ENCODE results near the gene RALGPS2.

RALGPS2 gene

DNA sequence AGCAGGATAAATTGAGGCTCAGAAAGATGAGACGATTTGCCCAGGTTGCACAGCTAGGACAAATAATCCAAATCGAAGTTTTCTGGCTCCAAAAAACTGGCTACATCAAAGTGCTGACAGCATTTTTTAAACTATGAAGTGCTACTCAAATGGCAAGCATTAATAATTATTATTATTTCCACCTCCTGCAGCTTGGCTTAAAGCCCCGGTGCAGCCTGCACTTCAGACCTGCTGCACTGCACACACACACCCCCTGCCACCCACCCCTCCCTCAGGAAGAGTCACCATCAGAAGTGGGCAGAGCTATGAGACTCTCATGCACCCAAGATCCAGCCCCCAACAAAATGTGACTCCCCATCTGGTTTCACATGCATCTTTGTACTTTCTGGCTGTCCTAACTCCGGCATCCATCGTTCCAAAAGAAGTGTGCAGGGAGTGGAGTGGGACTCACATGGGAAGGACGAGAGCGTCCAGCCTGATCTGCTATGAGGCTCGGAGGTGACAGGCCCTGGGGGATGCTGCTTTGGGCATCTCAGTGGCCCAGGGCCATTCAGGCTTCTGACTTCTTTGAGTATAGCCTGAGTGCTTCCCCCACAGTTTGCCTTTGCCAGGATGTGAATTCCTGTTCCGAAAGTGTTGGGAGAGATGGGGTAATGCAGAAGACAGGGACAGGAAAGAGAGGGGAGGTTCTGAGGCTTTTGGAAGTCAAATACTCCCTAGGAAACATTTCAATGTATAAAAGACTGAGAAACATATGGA, 235.6 kb downstream of the RALGPS2 start:
- Histone ChIP-seq H3K4me2 (ENCODE audit: low read length) (no peak overlapping the region), H4K91ac (ENCODE audit: low read depth, low read length) (no peak overlapping the region), H2BK5ac (ENCODE audit: low read depth, low read length, poor library complexity) (no peak overlapping the region), H4K8ac (ENCODE audit: low read depth, low read length) (no peak overlapping the region), H3K4ac (ENCODE audit: low read depth, low read length) (no peak overlapping the region), H3K18ac (ENCODE audit: low read length) (no peak overlapping the region), H3K14ac (ENCODE audit: low read length) (no peak overlapping the region), H3K9me3 (ENCODE audit: insufficient read depth, low read depth, low read length) (peaks cover 7% of the 10 kb centered on the region), H3K27ac (ENCODE audit: low read depth, low read length) (no peak overlapping the region), H3K23ac (ENCODE audit: low read length) (no peak overlapping the region), H2BK12ac (ENCODE audit: low read length) (no peak overlapping the region), H3K27me3 (ENCODE audit: insufficient read depth, low read length) (no peaks in the 10 kb centered on the region), H3K4me1 (ENCODE audit: control insufficient read depth in 1 of 2, insufficient read depth in 2 of 2, low read length in 2 of 2) (no peaks in the 10 kb centered on the region), H3K9ac (ENCODE audit: low read length) (no peak overlapping the region), H3K4me3 (ENCODE audit: low read depth, low read length) (peak overlapping the region; percentile 44), H3K79me2 (ENCODE audit: control insufficient read depth, insufficient read depth, low read length, poor library complexity) (no peaks in the 10 kb centered on the region), H2AK5ac (ENCODE audit: low read length) (no peak overlapping the region), H3K36me3 (ENCODE audit: control insufficient read depth in 1 of 2, insufficient read depth in 2 of 2, low read length in 2 of 2) (no peaks in the 10 kb centered on the region), H4K12ac (ENCODE audit: low read depth, low read length) (no peak overlapping the region), H3K79me1 (ENCODE audit: low read length) (no peaks in the 10 kb centered on the region), H2BK120ac (ENCODE audit: insufficient read depth, low read length, poor library complexity) (no peak overlapping the region), H2AFZ (ENCODE audit: insufficient read depth, low read length, poor library complexity) (no peak overlapping the region)
- DNase-seq, result no peak
- no CpG with 5 or more reads among the region's 9 CpGs for WGBS (ENCODE audit: extremely low coverage, insufficient coverage, insufficient read length)

GRCh38 chr1:178961331-178961730, 236.3 kb downstream of the RALGPS2 start:
- H2BK5ac ChIP-seq (ENCODE audit: low read depth, low read length, poor library complexity), result no peak overlapping the region
- H3K9ac ChIP-seq (ENCODE audit: low read length), result no peak overlapping the region
- no peak overlapping the region for H3K18ac ChIP-seq (ENCODE audit: low read length)
- no CpG with 5 or more reads among the region's 4 CpGs for WGBS (ENCODE audit: extremely low coverage, insufficient coverage, insufficient read length)
- no peak overlapping the region for H2BK120ac ChIP-seq (ENCODE audit: insufficient read depth, low read length, poor library complexity)
- H4K12ac ChIP-seq (ENCODE audit: low read depth, low read length), result no peak overlapping the region
- no peak overlapping the region for H2BK12ac ChIP-seq (ENCODE audit: low read length)
- no peaks in the 10 kb centered on the region for H3K79me2 ChIP-seq (ENCODE audit: control insufficient read depth, insufficient read depth, low read length, poor library complexity)
- no peak overlapping the region for H3K27ac ChIP-seq (ENCODE audit: low read depth, low read length)
- no peaks in the 10 kb centered on the region for H3K4me1 ChIP-seq (ENCODE audit: control insufficient read depth in 1 of 2, insufficient read depth in 2 of 2, low read length in 2 of 2)
- no peaks in the 10 kb centered on the region for H3K36me3 ChIP-seq (ENCODE audit: control insufficient read depth in 1 of 2, insufficient read depth in 2 of 2, low read length in 2 of 2)
- no peak overlapping the region for H3K4me3 ChIP-seq (ENCODE audit: low read depth, low read length)
- H3K4me2 ChIP-seq (ENCODE audit: low read length), result no peak overlapping the region
- no peak overlapping the region for H2AK5ac ChIP-seq (ENCODE audit: low read length)
- no peak overlapping the region for H4K8ac ChIP-seq (ENCODE audit: low read depth, low read length)
- peaks cover 3% of the 10 kb centered on the region for H3K9me3 ChIP-seq (ENCODE audit: insufficient read depth, low read depth, low read length)
- no peaks in the 10 kb centered on the region for H3K79me1 ChIP-seq (ENCODE audit: low read length)
- no peak overlapping the region for H4K91ac ChIP-seq (ENCODE audit: low read depth, low read length)
- no peak overlapping the region for H3K4ac ChIP-seq (ENCODE audit: low read depth, low read length)
- no peak overlapping the region for H3K14ac ChIP-seq (ENCODE audit: low read length)
- DNase-seq, result no peak
- no peak overlapping the region for H3K23ac ChIP-seq (ENCODE audit: low read length)
- H3K27me3 ChIP-seq (ENCODE audit: insufficient read depth, low read length), result no peaks in the 10 kb centered on the region
- H2AFZ ChIP-seq (ENCODE audit: insufficient read depth, low read length, poor library complexity), result no peak overlapping the region

DNA sequence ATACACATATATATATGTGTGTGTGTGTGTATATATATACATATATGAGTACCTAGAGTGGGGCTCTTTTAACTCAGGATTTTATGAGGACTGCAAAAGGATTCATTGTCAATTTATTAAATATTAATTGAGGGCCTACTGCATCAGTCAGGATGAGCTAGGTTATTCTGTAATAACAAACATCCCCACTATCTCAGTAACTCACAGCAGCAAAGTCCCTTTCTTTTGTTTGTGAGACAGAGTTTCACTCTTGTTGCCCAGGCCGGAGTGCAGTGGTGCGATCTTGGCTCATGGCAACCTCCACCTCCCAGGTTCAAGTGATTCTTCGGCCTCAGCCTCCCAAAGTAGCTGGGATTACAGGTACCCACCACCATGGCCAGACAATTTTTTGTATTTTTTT, 236.8 kb downstream of the RALGPS2 start:
- Histone ChIP-seq H3K36me3 (ENCODE audit: control insufficient read depth in 1 of 2, insufficient read depth in 2 of 2, low read length in 2 of 2) (no peaks in the 10 kb centered on the region), H3K4me3 (ENCODE audit: low read depth, low read length) (no peak overlapping the region), H3K27ac (ENCODE audit: low read depth, low read length) (no peak overlapping the region), H4K12ac (ENCODE audit: low read depth, low read length) (no peak overlapping the region), H3K4me2 (ENCODE audit: low read length) (no peak overlapping the region), H3K9ac (ENCODE audit: low read length) (no peak overlapping the region), H4K8ac (ENCODE audit: low read depth, low read length) (no peak overlapping the region), H3K4me1 (ENCODE audit: control insufficient read depth in 1 of 2, insufficient read depth in 2 of 2, low read length in 2 of 2) (no peaks in the 10 kb centered on the region), H2AFZ (ENCODE audit: insufficient read depth, low read length, poor library complexity) (no peak overlapping the region), H3K14ac (ENCODE audit: low read length) (no peak overlapping the region), H3K18ac (ENCODE audit: low read length) (no peak overlapping the region), H3K79me1 (ENCODE audit: low read length) (no peaks in the 10 kb centered on the region), H3K79me2 (ENCODE audit: control insufficient read depth, insufficient read depth, low read length, poor library complexity) (no peaks in the 10 kb centered on the region), H4K91ac (ENCODE audit: low read depth, low read length) (no peak overlapping the region), H2AK5ac (ENCODE audit: low read length) (no peak overlapping the region), H2BK120ac (ENCODE audit: insufficient read depth, low read length, poor library complexity) (no peak overlapping the region), H2BK5ac (ENCODE audit: low read depth, low read length, poor library complexity) (no peak overlapping the region), H3K9me3 (ENCODE audit: insufficient read depth, low read depth, low read length) (peaks cover 3% of the 10 kb centered on the region), H3K27me3 (ENCODE audit: insufficient read depth, low read length) (no peaks in the 10 kb centered on the region), H3K4ac (ENCODE audit: low read depth, low read length) (no peak overlapping the region), H2BK12ac (ENCODE audit: low read length) (no peak overlapping the region), H3K23ac (ENCODE audit: low read length) (no peak overlapping the region)
- no CpG with 5 or more reads among the region's 3 CpGs for WGBS (ENCODE audit: extremely low coverage, insufficient coverage, insufficient read length)
- DNase-seq, result no peak

GRCh38 chr1:178962853-178963711, 238.0 kb downstream of the RALGPS2 start:
- Histone ChIP-seq H3K4me3 (ENCODE audit: low read depth, low read length) (no peak overlapping the region), H2AK5ac (ENCODE audit: low read length) (no peak overlapping the region), H4K12ac (ENCODE audit: low read depth, low read length) (no peak overlapping the region), H4K8ac (ENCODE audit: low read depth, low read length) (no peak overlapping the region), H3K36me3 (ENCODE audit: control insufficient read depth in 1 of 2, insufficient read depth in 2 of 2, low read length in 2 of 2) (no peaks in the 10 kb centered on the region), H3K4ac (ENCODE audit: low read depth, low read length) (no peak overlapping the region), H2BK5ac (ENCODE audit: low read depth, low read length, poor library complexity) (no peak overlapping the region), H2BK12ac (ENCODE audit: low read length) (no peak overlapping the region), H3K4me2 (ENCODE audit: low read length) (no peak overlapping the region), H3K14ac (ENCODE audit: low read length) (no peak overlapping the region), H3K27ac (ENCODE audit: low read depth, low read length) (no peak overlapping the region), H3K9me3 (ENCODE audit: insufficient read depth, low read depth, low read length) (peaks cover 3% of the 10 kb centered on the region), H3K27me3 (ENCODE audit: insufficient read depth, low read length) (no peaks in the 10 kb centered on the region), H2AFZ (ENCODE audit: insufficient read depth, low read length, poor library complexity) (no peak overlapping the region), H4K91ac (ENCODE audit: low read depth, low read length) (no peak overlapping the region), H3K79me2 (ENCODE audit: control insufficient read depth, insufficient read depth, low read length, poor library complexity) (no peaks in the 10 kb centered on the region), H3K79me1 (ENCODE audit: low read length) (no peaks in the 10 kb centered on the region), H3K23ac (ENCODE audit: low read length) (no peak overlapping the region), H3K9ac (ENCODE audit: low read length) (no peak overlapping the region), H2BK120ac (ENCODE audit: insufficient read depth, low read length, poor library complexity) (no peak overlapping the region), H3K4me1 (ENCODE audit: control insufficient read depth in 1 of 2, insufficient read depth in 2 of 2, low read length in 2 of 2) (no peaks in the 10 kb centered on the region), H3K18ac (ENCODE audit: low read length) (no peak overlapping the region)
- no CpG with 5 or more reads among the region's 10 CpGs for WGBS (ENCODE audit: extremely low coverage, insufficient coverage, insufficient read length)
- DNase-seq, result no peak
